SU-DHL-6 (cell line): ENCODE data around the gene KBTBD13.

Experiments used
- CTCF ChIP-seq: fragments of 200-600 bp; sonication (generic); IDR thresholded peaks from one replicate; pipeline ENCODE4 v1.5.1; 2017; ENCODE audit warnings: antibody characterized with exemption, mild to moderate bottlenecking, low read length, moderate library complexity; ENCODE audit not compliant: insufficient read depth, poor library complexity, severe bottlenecking
- EZH2phosphoT487 ChIP-seq: fragments of 200-600 bp; sonication (generic), shearing (Covaris generic); conservative IDR thresholded peaks from 2 replicates; pipeline ENCODE4 v1.6.1; 2018; ENCODE audit warnings: mild to moderate bottlenecking, antibody characterized with exemption, low read length, moderate library complexity, mixed read lengths

DNA sequence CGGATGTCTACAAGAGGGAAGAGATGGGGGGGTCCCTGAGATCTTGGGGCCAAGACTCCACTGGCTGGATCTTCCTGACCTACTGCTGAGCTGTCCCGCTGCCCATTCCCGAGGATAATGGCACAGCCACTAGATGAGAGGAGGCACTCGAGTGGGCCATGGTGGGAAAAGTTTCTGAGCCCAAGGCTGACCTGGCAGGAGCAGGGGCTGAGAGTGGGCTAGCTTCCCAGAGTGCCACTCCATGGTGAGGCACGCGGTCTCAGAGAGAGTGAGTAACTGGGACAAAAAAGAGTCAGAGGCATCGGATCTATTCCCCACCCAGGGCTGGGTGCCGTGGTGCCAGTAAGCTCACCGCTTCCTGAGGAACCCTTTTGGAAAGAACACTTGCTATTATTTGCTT lies 20.4 kb upstream of the KBTBD13 start:
- no peak for TF ChIP-seq EZH2phosphoT487
- no peak for TF ChIP-seq CTCF
